ENCODE measurements around the gene RBM8A.
A peak's percentile ranks its signal among the peaks of the same experiment; 100 is the strongest.

The RBM8A gene

DNA sequence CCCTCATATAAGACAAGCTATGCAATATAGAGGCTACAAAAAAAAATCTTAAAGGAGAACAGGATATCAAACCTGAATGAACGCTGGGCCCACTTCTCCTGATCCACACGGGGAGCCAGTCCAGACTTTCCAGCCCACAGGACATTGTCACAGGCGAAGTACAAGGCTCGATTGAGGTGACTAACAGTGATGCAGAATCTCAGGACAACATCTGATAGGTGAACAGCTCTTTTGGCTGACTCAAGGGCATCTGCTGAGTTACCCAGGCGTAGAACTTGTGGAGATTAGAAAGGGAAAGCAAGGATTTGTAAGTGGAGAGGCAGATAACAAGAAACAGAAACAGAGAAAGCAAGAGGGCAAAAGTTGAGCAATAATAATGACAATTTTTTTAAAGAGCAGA lies 10.5 kb downstream of the RBM8A start:
- no peak for DNase-seq (ENCODE audit: low read depth)

DNA sequence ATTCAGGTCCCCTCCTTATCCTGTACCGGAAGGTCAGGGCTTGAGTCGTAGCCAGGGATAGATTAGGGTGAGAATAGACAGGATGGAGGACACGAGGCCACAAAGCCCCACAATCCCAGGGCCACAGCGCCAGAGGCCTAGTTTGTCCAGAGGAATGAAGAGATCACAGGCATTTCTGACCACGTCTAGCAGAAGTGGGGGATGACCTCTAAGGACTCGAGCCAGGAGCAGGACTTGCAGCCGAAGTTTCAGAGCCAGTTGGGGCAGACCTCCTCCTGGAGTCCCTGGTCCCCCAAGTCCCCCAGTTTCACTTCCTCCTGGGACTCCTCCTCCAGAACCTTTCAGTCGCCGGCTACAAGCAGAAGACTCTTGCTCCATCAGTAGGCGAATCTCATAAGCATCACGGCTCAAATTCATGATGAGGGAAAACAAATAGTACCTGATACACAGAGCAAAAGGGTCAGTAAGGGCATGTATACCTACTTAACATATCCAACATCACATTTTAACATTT lies 15.1 kb downstream of the RBM8A start:
- DNase-seq (ENCODE audit: low read depth), result no peak

- no peak for DNase-seq (ENCODE audit: low read depth)
These were observed 18.6 kb downstream of the RBM8A start for GRCh38 chr1:145908653-145909052.

DNA sequence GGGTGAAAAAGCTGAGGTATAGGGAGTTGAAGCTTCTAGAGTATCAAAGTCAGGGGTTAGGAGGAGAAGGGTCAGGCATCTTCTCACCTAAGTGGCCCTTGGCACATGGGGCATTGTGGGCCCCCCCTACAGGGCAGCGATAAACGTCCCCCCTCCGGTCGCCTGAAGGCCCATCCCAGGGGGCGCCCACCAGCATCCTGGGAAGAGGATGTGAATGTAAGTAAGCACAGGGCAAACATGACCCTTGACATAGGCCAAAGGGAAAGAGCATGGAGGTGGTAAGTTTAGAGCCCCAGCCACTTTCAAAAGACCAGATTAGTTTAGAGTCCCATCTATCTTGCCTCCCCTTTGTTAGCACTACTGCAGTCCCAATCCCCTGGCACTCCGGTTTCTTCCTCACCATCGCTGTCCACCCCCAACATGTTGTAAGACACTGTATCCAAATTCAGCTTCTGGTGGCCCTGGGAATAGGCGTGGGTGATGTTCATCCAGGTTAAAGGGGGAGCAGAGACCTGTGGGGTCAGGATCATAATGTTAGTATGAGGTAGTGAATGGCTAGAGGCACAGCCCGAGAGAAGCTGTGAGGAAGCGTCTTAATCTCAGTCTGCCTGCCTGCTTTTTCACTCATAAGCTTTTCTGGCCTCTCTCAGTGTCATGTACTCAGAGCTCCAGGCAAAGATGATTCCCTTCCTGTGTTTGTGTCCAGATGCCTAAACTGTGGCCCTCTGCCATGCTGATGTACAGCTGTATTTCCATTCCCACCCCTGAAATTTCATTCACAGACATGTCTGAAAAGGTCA lies 20.1 kb downstream of the RBM8A start:
- no peak for DNase-seq (ENCODE audit: low read depth)

DNA sequence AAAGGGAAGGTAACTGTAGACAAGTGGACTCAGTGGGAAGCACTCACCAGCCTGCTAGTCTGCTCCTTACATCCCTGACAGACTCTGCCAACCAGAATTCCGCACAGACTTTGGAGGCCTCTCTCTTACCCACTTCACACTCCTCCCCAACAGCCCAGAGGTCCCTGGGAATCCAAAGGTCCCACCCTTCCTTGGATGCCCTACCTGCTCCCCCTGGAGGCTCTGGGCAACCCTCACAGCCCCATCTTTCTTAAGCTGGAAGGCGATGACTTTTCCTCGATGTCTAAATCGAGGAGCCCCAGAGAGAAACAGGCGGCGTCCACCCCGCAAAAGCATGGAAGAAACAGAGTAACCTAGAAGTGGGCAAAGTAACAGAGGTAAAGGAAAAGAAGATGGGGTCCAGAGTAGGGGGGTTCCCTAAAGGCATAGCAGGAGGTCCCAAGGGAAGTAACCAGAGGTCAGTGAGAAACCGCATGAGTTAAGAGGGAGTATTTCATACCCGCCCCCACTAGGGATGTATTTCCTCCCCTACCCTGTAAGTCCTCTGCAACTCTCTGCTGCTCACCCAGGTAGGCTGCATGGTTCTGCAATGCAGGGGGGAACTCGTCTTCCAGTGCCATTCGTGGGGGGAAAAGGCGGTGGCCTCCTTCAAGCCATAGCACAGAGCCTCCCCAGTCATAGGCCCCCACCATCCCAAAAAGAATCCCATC lies 25.8 kb downstream of the RBM8A start:
- DNase-seq (ENCODE audit: low read depth), result no peak

DNA sequence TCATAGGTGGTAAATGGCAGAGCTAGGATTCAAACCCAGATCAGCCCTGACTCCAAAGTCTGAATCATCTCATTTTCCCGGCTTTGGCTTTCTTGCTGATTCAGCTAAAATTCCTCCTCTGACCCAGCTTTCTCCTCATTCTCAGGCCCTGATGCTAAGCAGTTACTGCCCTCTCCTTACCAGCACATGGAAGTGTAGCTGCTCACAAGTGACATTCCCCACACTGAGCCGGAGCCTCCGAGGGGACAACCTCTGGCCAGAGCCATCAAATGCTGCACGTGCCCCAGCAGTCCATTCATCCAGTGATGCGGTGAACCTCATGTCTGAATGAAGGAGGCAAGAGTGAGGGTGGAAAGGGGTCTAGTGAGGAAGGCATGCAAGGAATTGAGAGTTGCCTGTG lies 28.5 kb downstream of the RBM8A start:
- DNase-seq (ENCODE audit: low read depth), result no peak

GRCh38 chr1:145897969-145898368 lies 29.3 kb downstream of the RBM8A start:
- DNase-seq (ENCODE audit: low read depth), result no peak

DNA sequence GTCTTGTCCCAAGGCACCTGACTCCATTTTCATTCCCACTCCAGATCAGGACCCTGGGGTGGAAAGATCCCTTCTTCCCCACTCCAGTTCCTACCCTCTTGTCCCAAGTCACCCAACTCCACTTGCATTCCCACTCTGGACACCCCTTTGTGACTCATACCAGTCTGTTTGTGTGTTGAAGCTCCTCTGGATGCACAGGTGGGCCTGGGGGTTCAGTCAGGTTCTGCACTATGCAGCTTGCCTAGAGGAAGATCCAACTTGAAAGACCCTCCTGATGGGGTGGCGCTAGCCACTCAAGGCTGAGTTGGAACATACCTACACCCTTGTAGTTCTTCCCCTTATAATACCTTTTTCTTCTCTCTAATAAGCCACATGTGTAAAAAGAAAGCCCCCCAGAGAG lies 31.8 kb downstream of the RBM8A start:
- DNase-seq (ENCODE audit: low read depth), result no peak

DNA sequence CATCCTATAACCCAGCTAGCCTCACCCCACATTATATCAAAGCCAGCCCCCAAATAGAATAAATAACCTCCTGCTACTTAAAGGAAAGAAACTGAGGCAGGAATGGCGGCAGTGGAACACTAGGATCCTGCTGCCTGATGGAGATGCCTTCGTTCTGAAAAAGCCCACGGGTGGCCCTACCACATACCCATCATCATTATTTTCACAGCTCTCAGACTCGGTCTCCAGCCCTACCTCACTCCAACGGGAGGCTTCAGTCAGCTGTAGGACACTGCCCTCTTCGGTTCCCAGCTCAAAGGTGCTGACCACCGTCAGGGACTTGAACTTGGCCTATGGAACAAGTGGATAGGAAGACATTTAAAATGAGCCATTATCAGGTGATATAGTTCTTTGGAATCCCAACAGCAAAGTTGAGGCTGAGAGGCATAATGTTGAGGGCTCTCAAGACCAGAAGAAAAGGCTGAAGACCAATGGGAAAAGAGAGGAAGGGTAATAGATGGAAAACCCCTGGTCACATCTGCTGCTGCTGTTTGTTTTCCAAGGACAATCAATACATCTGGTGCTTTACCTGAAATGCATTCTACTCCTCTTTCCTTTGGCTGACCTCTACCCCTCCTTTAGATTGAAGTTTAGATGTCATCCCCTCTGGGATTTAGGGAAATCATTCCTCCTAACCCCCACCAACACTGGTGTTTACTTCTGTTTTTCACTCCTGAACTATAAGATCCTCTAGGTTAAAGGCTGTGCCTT lies 33.8 kb downstream of the RBM8A start:
- no peak for DNase-seq (ENCODE audit: low read depth)

DNA sequence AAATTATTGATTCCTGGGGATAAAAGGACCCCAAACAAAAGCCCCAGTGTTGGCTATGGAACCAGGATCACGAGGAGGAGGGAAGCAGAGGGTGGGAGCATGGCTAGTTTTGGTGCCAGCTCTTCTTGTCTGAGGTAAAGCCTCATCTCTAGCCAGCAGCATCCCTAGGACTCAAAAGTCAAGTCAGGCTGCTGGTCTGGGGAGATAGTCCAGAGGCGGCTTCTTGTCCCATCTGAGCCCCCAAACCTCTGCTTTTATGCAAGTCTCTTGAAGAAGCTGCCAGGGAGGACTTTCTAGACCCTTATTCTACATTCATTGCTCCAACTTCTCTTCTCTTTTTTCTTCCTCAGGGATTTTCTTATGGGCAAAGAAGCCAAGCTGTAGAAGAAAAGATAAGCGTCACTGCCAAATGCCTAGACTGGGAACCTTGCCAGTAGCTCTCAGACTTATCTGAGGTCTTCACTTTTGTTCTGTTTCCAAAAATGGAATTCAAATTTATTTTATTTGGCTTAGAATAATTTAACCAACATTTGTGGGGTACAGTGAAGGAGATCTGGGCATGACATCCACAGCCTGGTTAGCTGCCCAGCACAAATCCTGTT lies 34.7 kb downstream of the RBM8A start:
- DNase-seq (ENCODE audit: low read depth), result no peak

DNA sequence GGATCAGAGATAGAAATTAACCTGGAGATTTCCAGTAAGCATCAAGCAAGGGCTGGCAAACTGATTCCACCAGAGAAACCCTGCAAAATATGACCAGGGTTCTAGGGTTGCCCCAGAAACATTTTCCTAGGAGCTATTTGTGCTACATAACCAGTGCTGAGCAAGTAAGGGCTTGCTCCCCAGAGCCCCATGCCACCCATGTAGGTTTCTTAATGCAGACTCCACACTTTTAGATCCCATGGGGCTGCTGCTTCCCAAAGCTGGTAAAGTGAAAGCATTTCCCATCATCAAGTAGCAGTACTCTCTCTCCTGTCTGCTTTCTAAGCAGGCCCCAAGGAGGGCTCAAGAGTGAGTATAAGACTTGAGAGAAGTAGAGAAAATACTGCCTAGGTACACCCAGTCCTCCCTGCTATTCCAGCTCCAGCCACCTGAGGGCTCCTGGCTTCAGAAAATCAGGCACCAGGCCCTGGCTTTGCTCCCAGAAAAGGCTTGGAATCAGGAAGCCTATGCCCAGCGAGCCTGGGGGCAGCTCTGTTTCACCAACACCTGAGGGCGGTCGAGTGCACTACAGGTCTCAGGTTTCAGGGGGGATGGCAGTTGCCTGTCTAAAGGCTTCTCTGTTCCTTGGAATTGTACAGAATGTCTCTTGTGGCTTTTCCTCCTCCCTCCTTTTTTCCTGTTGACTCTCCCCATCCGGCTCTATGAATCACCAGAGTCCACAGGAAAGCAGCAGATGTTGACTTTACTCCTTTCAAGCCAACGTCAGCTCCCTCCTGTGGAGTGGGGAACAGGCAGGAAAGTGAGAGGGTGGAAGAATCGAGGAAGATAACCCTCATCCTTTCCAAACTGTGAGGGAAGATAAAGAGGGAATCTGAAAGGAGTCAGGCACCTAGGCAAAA lies 35.4 kb downstream of the RBM8A start:
- peak; percentile 19 for DNase-seq (ENCODE audit: low read depth)

DNA sequence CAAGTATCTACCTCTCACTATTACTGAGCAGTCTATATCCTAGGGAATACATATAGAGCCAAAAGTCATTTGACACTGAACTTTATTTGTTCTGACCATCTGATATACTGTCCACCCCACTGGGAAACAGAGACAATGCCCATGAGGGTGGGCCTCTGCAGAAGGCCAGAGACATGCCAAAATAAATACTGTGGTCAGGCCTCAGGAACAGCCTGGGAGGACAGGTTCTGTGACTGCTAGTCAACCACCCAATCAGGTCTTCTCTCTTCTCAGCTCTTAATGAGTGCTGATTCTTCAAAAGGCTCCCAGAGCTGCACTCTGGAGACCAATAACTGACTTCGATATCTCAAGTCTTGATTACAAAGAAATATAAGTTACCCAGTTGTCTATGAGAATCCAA lies 36.1 kb downstream of the RBM8A start:
- DNase-seq (ENCODE audit: low read depth), result no peak

DNA sequence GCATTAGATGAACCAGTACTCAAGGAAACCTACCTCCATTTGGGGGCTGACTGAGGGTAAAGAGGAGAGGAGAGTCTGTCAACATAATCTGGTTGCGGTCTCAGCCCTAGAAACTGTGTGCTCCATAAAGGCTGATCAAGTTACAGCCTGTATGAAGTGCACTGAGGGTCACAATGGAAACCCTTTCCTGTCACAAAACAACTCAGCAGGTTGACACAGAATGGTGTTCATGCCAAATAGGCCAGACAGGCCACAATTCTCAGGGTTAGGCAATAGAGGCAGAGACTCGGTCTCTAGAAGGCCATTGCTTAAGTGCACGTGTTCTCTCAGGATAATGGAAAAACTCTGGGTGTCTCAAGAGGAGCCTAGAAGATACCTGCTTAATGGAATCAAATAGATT lies 37.6 kb downstream of the RBM8A start:
- no peak for DNase-seq (ENCODE audit: low read depth)

GRCh38 chr1:145887631-145888030 lies 39.7 kb downstream of the RBM8A start:
- DNase-seq (ENCODE audit: low read depth), result no peak

- no peak for DNase-seq (ENCODE audit: low read depth)
These were observed 40.5 kb downstream of the RBM8A start for GRCh38 chr1:145886816-145887215.

GRCh38 chr1:145886390-145886789 lies 40.9 kb downstream of the RBM8A start:
- no peak for DNase-seq (ENCODE audit: low read depth)

DNA sequence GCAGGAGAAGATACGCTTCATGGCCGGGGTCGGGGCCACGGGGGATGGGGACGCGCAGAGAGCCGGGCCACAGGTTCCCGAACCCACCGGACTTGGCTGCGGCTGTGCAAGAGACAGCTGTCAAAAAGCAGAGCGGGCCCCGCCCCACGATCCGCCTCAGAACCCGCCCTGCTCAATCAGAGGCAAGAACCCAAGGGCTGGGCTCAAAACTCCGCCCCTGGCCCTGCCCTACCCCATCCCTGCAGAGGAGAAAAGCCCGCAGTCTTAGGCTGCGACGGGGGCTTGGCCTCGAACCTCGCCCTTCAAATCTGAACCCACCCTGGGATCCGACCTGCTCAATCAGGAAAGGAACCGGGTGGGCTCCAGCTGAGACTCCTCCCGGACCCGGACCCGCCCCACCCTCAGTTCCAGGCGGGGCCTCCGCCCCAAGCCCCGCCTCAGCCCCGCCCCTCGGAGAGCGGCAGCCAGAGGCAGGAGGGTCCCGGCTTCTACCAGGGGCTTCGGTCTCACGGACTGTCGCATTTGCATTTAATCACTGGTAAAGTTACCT lies 41.5 kb downstream of the RBM8A start, which contains the start of gene ANKRD35:
TSS of gene ANKRD35 (minus strand) at position 129 of the 550 bp plus-strand sequence. CDS start at position 21, 108 bp downstream.
- DNase-seq (ENCODE audit: low read depth), result peak; percentile 85

- DNase-seq (ENCODE audit: low read depth), result no peak
These were observed 42.6 kb downstream of the RBM8A start for GRCh38 chr1:145884675-145885074.

- no peak for DNase-seq (ENCODE audit: low read depth)
These were observed 47.5 kb downstream of the RBM8A start for GRCh38 chr1:145879775-145880174.

DNA sequence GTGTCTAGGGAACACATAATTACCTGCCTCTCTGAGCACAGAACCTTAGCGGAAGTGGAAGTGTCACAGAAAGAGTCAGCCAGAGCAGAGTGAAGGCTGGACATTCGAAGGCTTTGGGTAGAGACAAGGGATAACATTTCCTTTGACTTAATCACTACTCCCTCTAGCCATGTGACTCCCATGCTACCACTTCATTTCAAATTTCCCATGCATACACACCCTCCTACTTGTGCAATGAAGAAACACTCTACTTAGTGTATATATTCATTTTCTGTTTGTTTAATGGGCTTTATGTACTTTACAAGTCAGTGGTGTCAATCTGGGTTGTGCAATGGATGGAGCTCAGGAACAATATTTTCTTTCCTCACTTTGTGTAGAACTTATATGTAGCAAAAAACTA lies 48.6 kb downstream of the RBM8A start:
- no peak for DNase-seq (ENCODE audit: low read depth)
